Aorta (tissue), 5 donors: Measurements from ENCODE around the gene KIF26B. TPM values are rescaled to one million over a fixed set of nuclear protein-coding genes. Genes with fewer than 3 reads are reported as not detected.

Experiments
- ATAC-seq: fragments of 200-7000 bp; cut with Tn5 transposase; one replicate; pipeline ENCODE4 v1.9.1; 2022; ENCODE audit warnings: moderate library complexity; ENCODE audit not compliant: low FRiP score
- DNase-seq, 2 donors: peaks; one replicate each; pipeline ENCODE4 v3.0.0-alpha.2; 2020
- H3K27ac ChIP-seq, 2 donors: one replicate each; pipeline ENCODE4 v1.5.1; 2013; ENCODE audit warnings: low read length in 2 of 2, mild to moderate bottlenecking in 2 of 2, moderate library complexity in 2 of 2, control low read depth in 1 of 2, inconsistent platforms in 1 of 2, low read depth in 1 of 2
- H3K27me3 ChIP-seq, 2 donors: one replicate each; pipeline ENCODE4 v1.6.1; 2013; ENCODE audit warnings: control low read depth in 1 of 2, low read length in 1 of 2, mild to moderate bottlenecking in 1 of 2, moderate library complexity in 1 of 2; ENCODE audit not compliant: insufficient read depth in 2 of 2, control insufficient read depth in 1 of 2
- H3K36me3 ChIP-seq, 2 donors: one replicate each; pipeline ENCODE4 v1.6.1; 2013; ENCODE audit warnings: control low read depth in 1 of 2, low read length in 1 of 2, mild to moderate bottlenecking in 1 of 2; ENCODE audit not compliant: insufficient read depth in 2 of 2, control insufficient read depth in 1 of 2
- H3K4me1 ChIP-seq, 2 donors: one replicate each; pipeline ENCODE4 v1.6.1; 2013; ENCODE audit warnings: low read length in 2 of 2, control low read depth in 1 of 2, mild to moderate bottlenecking in 1 of 2, moderate library complexity in 1 of 2; ENCODE audit not compliant: insufficient read depth in 2 of 2, control insufficient read depth in 1 of 2
- H3K4me3 ChIP-seq, 2 donors: one replicate each; pipeline ENCODE4 v1.5.1; 2013; ENCODE audit warnings: low read length in 2 of 2, control low read depth in 1 of 2, mild to moderate bottlenecking in 1 of 2
- H3K9me3 ChIP-seq: one replicate; pipeline ENCODE4 v1.6.1; 2013; ENCODE audit warnings: mild to moderate bottlenecking, low read length; ENCODE audit not compliant: control insufficient read depth
- WGBS, 2 donors: extraction: QIAGEN DNeasy Blood & Tissue Kit; methylation state at CpG; one replicate each; pipeline ENCODE4 v1.1.7; 2013; 5-methylcytosine and 5-hydroxymethylcytosine counted together
- intact Hi-C, 2 donors: fragments of 100-400 bp; cut with DNase I; formaldehyde crosslinking; loops; one replicate each; pipeline versions ENCODE4 v1.14.2 to v1.15.0; 2022
- polyA plus RNA-seq, 2 donors: library from polyadenylated mRNA; stranded (reverse); fragments of 200-250 nt; gene quantifications; one replicate each; pipeline ENCODE4 v1.2.3, GENCODE V29; 2013
- total RNA-seq, 2 donors: library from RNA; stranded (reverse); fragmentation: NEBNext Ultra II Directional; extraction: Animal tissue kit (Norgen Biotek cat#: 25700); gene quantifications; one replicate each; pipeline ENCODE4 v1.2.1, GENCODE V29; 2021
- donor health status: healthy with polysubstance abuse.
- donor health status: Bipolar disorder and iron deficiency.
- donor health status: DM: no; HTN: no; CAD: no.
- donor health status: DM: no; HTN: no; CAD: no.
- donor health status: DM: yes; HTN: yes; CAD: no.

Gene KIF26B
- total and polyA plus RNA-seq, 4 donors: under 0.01 to 0.58 (median 0.30) TPM

GRCh38 chr1:245156736-245157505, 2.1 kb downstream of the KIF26B start:
- WGBS, 2 donors: 9 to 13% methylated on average over 19 to 44 of the region's 44 CpGs
- ATAC-seq: no peak
- intact Hi-C loops: loop anchor here (5.0 to 10.0 kb wide), 2 partner anchors 848 to 1335 kb away; no protein-coding TSS in a partner anchor
- H3K4me1 ChIP-seq: no peaks in the 10 kb centered on the region
- no peak for DNase-seq
- no peaks in the 10 kb centered on the region for H3K9me3 ChIP-seq
- peak overlapping the region in 1 of 2 donors; percentile 18 for H3K4me3 ChIP-seq
- H3K27ac ChIP-seq: no peak overlapping the region
- H3K27me3 ChIP-seq: peaks cover 0 to 2% of the 10 kb centered on the region in 2 donors
- no peaks in the 10 kb centered on the region for H3K36me3 ChIP-seq

GRCh38 chr1:245158913-245159312, 4.1 kb downstream of the KIF26B start:
- ATAC-seq: no peak
- Histone ChIP-seq H3K9me3 (no peaks in the 10 kb centered on the region), H3K27me3 (peaks cover 0 to 2% of the 10 kb centered on the region in 2 donors), H3K27ac (no peak overlapping the region), H3K4me3 (no peak overlapping the region), H3K4me1 (no peaks in the 10 kb centered on the region), H3K36me3 (no peaks in the 10 kb centered on the region)
- no peak for DNase-seq
- intact Hi-C loops: loop anchor here (5.0 to 10.0 kb wide), 2 partner anchors 846 to 1333 kb away; no protein-coding TSS in a partner anchor
- 80 to 86% methylated on average over 3 of the region's 3 CpGs for WGBS, 2 donors

GRCh38 chr1:245160288-245160687, 5.5 kb downstream of the KIF26B start:
- ATAC-seq: peak; percentile 59
- no peaks in the 10 kb centered on the region for H3K4me1 ChIP-seq

GRCh38 chr1:245160741-245161400, 6.1 kb downstream of the KIF26B start:
- no peaks in the 10 kb centered on the region for H3K36me3 ChIP-seq
- H3K4me3 ChIP-seq: no peak overlapping the region
- no peak overlapping the region for H3K27ac ChIP-seq
- H3K27me3 ChIP-seq: peaks cover 0 to 2% of the 10 kb centered on the region in 2 donors
- WGBS, 2 donors: 11 to 21% methylated on average over 6 of the region's 6 CpGs
- no peaks in the 10 kb centered on the region for H3K9me3 ChIP-seq
- no peaks in the 10 kb centered on the region for H3K4me1 ChIP-seq
- intact Hi-C loops: no loop called here
- ATAC-seq: no peak
- no peak for DNase-seq

More at GRCh38 chr1:245160288-245160687, 5.5 kb downstream of the KIF26B start:
- peaks cover 0 to 2% of the 10 kb centered on the region in 2 donors for H3K27me3 ChIP-seq
- DNase-seq: no peak
- H3K9me3 ChIP-seq: no peaks in the 10 kb centered on the region
- intact Hi-C loops: no loop called here
- WGBS, 2 donors: 28 to 34% methylated on average over 5 of the region's 5 CpGs
- H3K36me3 ChIP-seq: no peaks in the 10 kb centered on the region
- no peak overlapping the region for H3K4me3 ChIP-seq
- H3K27ac ChIP-seq: no peak overlapping the region

- Histone ChIP-seq H3K4me3 (no peak overlapping the region), H3K27ac (no peak overlapping the region), H3K9me3 (no peaks in the 10 kb centered on the region), H3K4me1 (no peaks in the 10 kb centered on the region), H3K36me3 (no peaks in the 10 kb centered on the region), H3K27me3 (peaks cover 0 to 2% of the 10 kb centered on the region in 2 donors)
- ATAC-seq (no peak), DNase-seq (no peak)
- 52 to 71% methylated on average over 8 of the region's 8 CpGs for WGBS, 2 donors
- intact Hi-C loops: no loop called here
Measured at GRCh38 chr1:245161866-245162265, 7.1 kb downstream of the KIF26B start.

GRCh38 chr1:245166471-245166885, 11.7 kb downstream of the KIF26B start:
- DNase-seq: no peak
- no peak overlapping the region for H3K27ac ChIP-seq

GRCh38 chr1:245168086-245168485, 13.3 kb downstream of the KIF26B start:
- intact Hi-C loops: no loop called here
- no peak overlapping the region for H3K4me3 ChIP-seq
- no peaks in the 10 kb centered on the region for H3K9me3 ChIP-seq
- H3K27me3 ChIP-seq: no peaks in the 10 kb centered on the region
- WGBS, 2 donors: 68 to 76% methylated on average over 13 of the region's 13 CpGs
- ATAC-seq (no peak), DNase-seq (peak in 1 of 2 donors; percentile 80)
- no peak overlapping the region for H3K27ac ChIP-seq
- no peaks in the 10 kb centered on the region for H3K36me3 ChIP-seq
- H3K4me1 ChIP-seq: no peaks in the 10 kb centered on the region

More at GRCh38 chr1:245166471-245166885, 11.7 kb downstream of the KIF26B start:
- WGBS, 2 donors: 3 to 8% methylated on average over 10 of the region's 10 CpGs
- no peaks in the 10 kb centered on the region for H3K36me3 ChIP-seq
- H3K4me3 ChIP-seq: peak overlapping the region in 1 of 2 donors; percentile 9
- no peaks in the 10 kb centered on the region for H3K27me3 ChIP-seq
- no peak for ATAC-seq
- H3K9me3 ChIP-seq: no peaks in the 10 kb centered on the region
- intact Hi-C loops: no loop called here
- no peaks in the 10 kb centered on the region for H3K4me1 ChIP-seq

- Histone ChIP-seq H3K9me3 (no peaks in the 10 kb centered on the region), H3K36me3 (no peaks in the 10 kb centered on the region), H3K4me1 (no peaks in the 10 kb centered on the region), H3K27me3 (no peaks in the 10 kb centered on the region), H3K27ac (no peak overlapping the region), H3K4me3 (no peak overlapping the region)
- ATAC-seq: no peak
- 76 to 80% methylated on average over 7 of the region's 7 CpGs for WGBS, 2 donors
- intact Hi-C loops: no loop called here
- DNase-seq: no peak
Measured at GRCh38 chr1:245168906-245169305, 14.1 kb downstream of the KIF26B start.
